GM18858 (cell line): ENCODE measurements around the gene IARS1.

Source experiments
- ATAC-seq: cut with Tn5 transposase; IDR thresholded peaks from one replicate; pipeline ENCODE4 v1.9.1; 2021; ENCODE audit not compliant: unreplicated experiment

IARS1 gene

GRCh38 chr9:92293452-92294296, at the start of gene IARS1:
IARS1 (minus strand) TSS chr9:92293697; CDS start chr9:92289419, 4,278 bp downstream.
- ATAC-seq, result peak; percentile 84

GRCh38 chr9:92342825-92343488, 49.5 kb upstream of the IARS1 start:
- no peak for ATAC-seq

- ATAC-seq, result no peak
These were observed 48.1 kb upstream of the IARS1 start for GRCh38 chr9:92341578-92341977.

GRCh38 chr9:92333282-92333634, 39.8 kb upstream of the IARS1 start:
- ATAC-seq, result no peak

GRCh38 chr9:92332577-92333281, 39.2 kb upstream of the IARS1 start:
- no peak for ATAC-seq

- no peak for ATAC-seq
These were observed 34.7 kb upstream of the IARS1 start for GRCh38 chr9:92328225-92328624.

GRCh38 chr9:92327283-92327850, 33.9 kb upstream of the IARS1 start:
- ATAC-seq, result no peak

- ATAC-seq, result no peak
These were observed 32.5 kb upstream of the IARS1 start for GRCh38 chr9:92325991-92326500.

GRCh38 chr9:92325269-92325990, 31.9 kb upstream of the IARS1 start, which contains the start of the genes CENPP and NOL8:
CENPP (plus strand) TSS chr9:92325953.
NOL8 (minus strand) TSS chr9:92325350; CDS start chr9:92324161, 1,189 bp downstream.
- ATAC-seq, result peak; percentile 84

- peak; percentile 10 for ATAC-seq
These were observed 31.4 kb upstream of the IARS1 start for GRCh38 chr9:92324889-92325268.

GRCh38 chr9:92324431-92324830, 30.9 kb upstream of the IARS1 start:
- no peak for ATAC-seq

GRCh38 chr9:92315456-92315855, 22.0 kb upstream of the IARS1 start:
- no peak for ATAC-seq

GRCh38 chr9:92313624-92314012, 20.1 kb upstream of the IARS1 start:
- ATAC-seq, result no peak

- no peak for ATAC-seq
These were observed 19.6 kb upstream of the IARS1 start for GRCh38 chr9:92312887-92313623.

- no peak for ATAC-seq
These were observed 17.1 kb upstream of the IARS1 start for GRCh38 chr9:92310562-92310961.

- ATAC-seq, result no peak
These were observed 15.4 kb upstream of the IARS1 start for GRCh38 chr9:92308893-92309292.

- ATAC-seq, result no peak
These were observed 7.4 kb upstream of the IARS1 start for GRCh38 chr9:92300936-92301335.

GRCh38 chr9:92299116-92299515, 5.6 kb upstream of the IARS1 start:
- ATAC-seq, result no peak

GRCh38 chr9:92298036-92298435, 4.5 kb upstream of the IARS1 start:
- ATAC-seq, result no peak

GRCh38 chr9:92297611-92298010, 4.1 kb upstream of the IARS1 start:
- no peak for ATAC-seq
